Neural cell (in vitro differentiated cells): ENCODE measurements around the gene FLRT2. TPM values are rescaled to one million over a fixed set of nuclear protein-coding genes. Genes with fewer than 3 reads are reported as not detected.

Source experiments
- H2AFZ ChIP-seq: fragments of 200-600, 300-800 bp; sonication (generic), shearing (Covaris generic); 2 replicates; pipeline ENCODE4 v1.6.0; 2014; ENCODE audit warnings: low read depth, mild to moderate bottlenecking, antibody characterized with exemption, low read length, moderate library complexity
- H3F3A ChIP-seq: fragments of 200-600 bp; shearing (Covaris generic); 2 replicates; pipeline ENCODE4 v1.6.1; 2016; ENCODE audit warnings: mild to moderate bottlenecking, moderate library complexity, mixed read lengths, antibody characterized with exemption, low read length; ENCODE audit not compliant: insufficient read depth, poor library complexity, severe bottlenecking
- H3K27ac ChIP-seq: fragments of 200-600, 300-800 bp; sonication (generic), shearing (Covaris generic); 2 replicates; pipeline ENCODE4 v1.5.1; 2014; ENCODE audit warnings: mild to moderate bottlenecking, low read length, moderate library complexity
- H3K27me3 ChIP-seq: fragments of 300-800, 200-600 bp; sonication (generic), shearing (Covaris generic); 2 replicates; pipeline ENCODE4 v1.6.0; 2014; ENCODE audit warnings: mild to moderate bottlenecking, low read depth, low read length, moderate library complexity; ENCODE audit not compliant: insufficient read depth
- H3K36me3 ChIP-seq: fragments of 300-800, 200-600 bp; sonication (generic), shearing (Covaris generic); 2 replicates; pipeline ENCODE4 v1.5.1; 2014; ENCODE audit warnings: mild to moderate bottlenecking, antibody characterized with exemption, low read length, moderate library complexity; ENCODE audit not compliant: insufficient read depth
- H3K4me2 ChIP-seq: fragments of 300-800, 200-600 bp; sonication (generic), shearing (Covaris generic); 2 replicates; pipeline ENCODE4 v1.6.0; 2014; ENCODE audit warnings: mild to moderate bottlenecking, low read length
- H3K4me3 ChIP-seq: fragments of 300-800, 200-600 bp; sonication (generic), shearing (Covaris generic); 2 replicates; pipeline ENCODE4 v1.5.1; 2014; ENCODE audit warnings: mild to moderate bottlenecking, low read length, moderate library complexity
- H3K79me2 ChIP-seq: fragments of 200-600 bp; shearing (Covaris generic); replicated peaks from 2 replicates; pipeline ENCODE4 v1.6.0; 2014; ENCODE audit warnings: mild to moderate bottlenecking, low read length, moderate library complexity; ENCODE audit not compliant: insufficient read depth
- H3K9ac ChIP-seq: fragments of 300-800, 200-600 bp; sonication (generic), shearing (Covaris generic); 2 replicates; pipeline ENCODE4 v1.6.1; 2016; ENCODE audit warnings: mild to moderate bottlenecking, low read length, mixed read lengths
- H3K9me2 ChIP-seq: fragments of 200-600 bp; shearing (Covaris generic); 2 replicates; pipeline ENCODE4 v1.6.1; 2016; ENCODE audit warnings: mild to moderate bottlenecking, low read length, mixed read lengths; ENCODE audit not compliant: insufficient read depth
- H3K9me3 ChIP-seq: fragments of 200-600, 300-800 bp; sonication (generic), shearing (Covaris generic); 2 replicates; pipeline ENCODE4 v1.6.1; 2016; ENCODE audit warnings: mild to moderate bottlenecking, mixed run types, low read length, moderate library complexity, mixed read lengths
- H4K20me1 ChIP-seq: fragments of 200-600 bp; shearing (Covaris generic); 2 replicates; pipeline ENCODE4 v1.6.1; 2016; ENCODE audit warnings: mild to moderate bottlenecking, mixed run types; ENCODE audit not compliant: insufficient read depth
- EP300 ChIP-seq: fragments of 450-650 bp; conservative IDR thresholded peaks from 2 replicates; pipeline ENCODE4 v1.6.1; 2014; ENCODE audit warnings: antibody characterized with exemption, mild to moderate bottlenecking, moderate library complexity; ENCODE audit not compliant: poor library complexity, severe bottlenecking
- EZH2 ChIP-seq: fragments of 200-600, 300-800 bp; shearing (Covaris generic), sonication (generic); IDR thresholded peaks from 2 replicates; pipeline ENCODE4 v1.6.1; 2014; ENCODE audit warnings: antibody characterized with exemption, low read length, borderline replicate concordance, mild to moderate bottlenecking; ENCODE audit not compliant: insufficient read depth, poor library complexity, severe bottlenecking
- MXI1 ChIP-seq: fragments of 450-650 bp; conservative IDR thresholded peaks from 2 replicates; pipeline ENCODE4 v1.6.1; 2014; ENCODE audit warnings: antibody characterized with exemption, mild to moderate bottlenecking; ENCODE audit not compliant: poor library complexity, severe bottlenecking
- POLR2AphosphoS5 ChIP-seq: IDR thresholded peaks from 2 replicates; pipeline ENCODE4 v1.6.1; 2012
- RAD21 ChIP-seq: fragments of 450-650 bp; conservative IDR thresholded peaks from 2 replicates; pipeline ENCODE4 v1.6.1; 2014; ENCODE audit warnings: antibody characterized with exemption, mild to moderate bottlenecking, moderate library complexity
- SMC3 ChIP-seq: fragments of 450-650 bp; conservative IDR thresholded peaks from 2 replicates; pipeline ENCODE4 v1.6.1; 2014; ENCODE audit warnings: antibody characterized with exemption, mild to moderate bottlenecking, moderate library complexity; ENCODE audit not compliant: poor library complexity
- TAF1 ChIP-seq: IDR thresholded peaks from 2 replicates; pipeline ENCODE4 v1.6.1; 2012; ENCODE audit warnings: low read depth
- polyA plus RNA-seq: library from polyadenylated mRNA; depleted of rRNA; stranded (reverse); fragments of >200 nt; gene quantifications from 2 replicates; pipeline ENCODE4 v1.2.3, GENCODE V29; 2014
- TF ChIP-seq, protein P1 (sequence below): fragments of 450-650 bp; IDR thresholded peaks from 2 replicates; pipeline ENCODE4 v1.5.1; 2014; ENCODE audit warnings: antibody characterized with exemption, mild to moderate bottlenecking, moderate library complexity; ENCODE audit not compliant: poor library complexity, severe bottlenecking
- TF ChIP-seq, protein P2 (sequence below): IDR thresholded peaks from 2 replicates; pipeline ENCODE4 v1.6.1; 2012; ENCODE audit warnings: borderline replicate concordance

The FLRT2 gene
- polyA plus RNA-seq, 1 donor from 2014 or later = 5.1 TPM

DNA sequence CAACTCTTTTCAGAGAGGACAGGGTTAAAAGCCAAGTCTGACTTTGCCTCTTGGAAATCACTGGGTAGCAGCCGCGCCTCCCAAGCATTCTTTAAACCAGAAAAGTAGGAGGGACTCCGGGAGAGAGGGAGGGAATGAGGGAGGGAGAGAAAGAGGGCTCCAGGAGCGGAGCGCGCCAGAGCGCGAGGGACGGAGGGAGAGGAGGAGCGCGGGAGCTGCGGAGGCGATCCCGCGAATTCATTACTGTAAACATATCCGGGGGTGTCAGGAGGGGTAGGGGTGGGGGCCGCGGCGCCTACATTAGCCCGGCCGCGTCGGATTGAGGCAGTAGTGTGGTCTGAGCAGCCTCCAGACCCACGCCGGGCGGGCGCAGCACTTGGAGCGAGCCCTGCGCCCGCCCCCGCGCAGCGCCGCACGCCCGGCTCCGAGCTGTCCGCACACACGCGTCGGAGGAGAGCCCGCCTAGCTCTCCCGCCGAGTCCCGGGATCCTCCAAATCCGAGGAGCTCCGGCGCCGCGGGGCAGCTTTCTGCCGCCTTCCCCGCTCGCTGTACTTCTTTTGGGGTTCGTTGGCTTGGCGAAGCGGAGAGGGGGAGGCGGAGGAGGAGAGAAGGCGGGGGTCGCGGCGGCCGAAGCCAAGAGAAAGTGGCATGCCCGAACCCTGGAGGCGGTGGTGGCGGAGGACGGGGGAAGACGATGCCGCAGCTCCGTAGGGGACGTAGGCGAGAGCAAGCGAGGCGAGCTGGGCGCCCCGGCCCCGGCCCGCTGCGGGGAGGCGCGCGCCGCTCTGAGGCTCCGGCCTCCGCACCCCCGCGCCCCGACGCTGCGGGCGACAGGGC is 3.3 kb downstream of the FLRT2 start:
- Histone ChIP-seq H3K4me3 (peak overlapping the region; percentile 85), H3K27me3 (peaks cover 57% of the 10 kb centered on the region), H3K9me3 (no peaks in the 10 kb centered on the region), H3F3A (peaks cover 6% of the 10 kb centered on the region), H3K4me2 (peak overlapping the region; percentile 81), H2AFZ (no peak overlapping the region), H3K27ac (no peak overlapping the region), H3K9ac (peak overlapping the region; percentile 64), H3K36me3 (no peaks in the 10 kb centered on the region), H3K79me2 (peaks cover 14% of the 10 kb centered on the region), H3K9me2 (no peaks in the 10 kb centered on the region), H4K20me1 (no peaks in the 10 kb centered on the region)
- TF ChIP-seq, protein P1, sequence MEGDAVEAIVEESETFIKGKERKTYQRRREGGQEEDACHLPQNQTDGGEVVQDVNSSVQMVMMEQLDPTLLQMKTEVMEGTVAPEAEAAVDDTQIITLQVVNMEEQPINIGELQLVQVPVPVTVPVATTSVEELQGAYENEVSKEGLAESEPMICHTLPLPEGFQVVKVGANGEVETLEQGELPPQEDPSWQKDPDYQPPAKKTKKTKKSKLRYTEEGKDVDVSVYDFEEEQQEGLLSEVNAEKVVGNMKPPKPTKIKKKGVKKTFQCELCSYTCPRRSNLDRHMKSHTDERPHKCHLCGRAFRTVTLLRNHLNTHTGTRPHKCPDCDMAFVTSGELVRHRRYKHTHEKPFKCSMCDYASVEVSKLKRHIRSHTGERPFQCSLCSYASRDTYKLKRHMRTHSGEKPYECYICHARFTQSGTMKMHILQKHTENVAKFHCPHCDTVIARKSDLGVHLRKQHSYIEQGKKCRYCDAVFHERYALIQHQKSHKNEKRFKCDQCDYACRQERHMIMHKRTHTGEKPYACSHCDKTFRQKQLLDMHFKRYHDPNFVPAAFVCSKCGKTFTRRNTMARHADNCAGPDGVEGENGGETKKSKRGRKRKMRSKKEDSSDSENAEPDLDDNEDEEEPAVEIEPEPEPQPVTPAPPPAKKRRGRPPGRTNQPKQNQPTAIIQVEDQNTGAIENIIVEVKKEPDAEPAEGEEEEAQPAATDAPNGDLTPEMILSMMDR = no peak
- peak; percentile 28 for TF ChIP-seq SMC3
- peak; percentile 42 for TF ChIP-seq MXI1

DNA sequence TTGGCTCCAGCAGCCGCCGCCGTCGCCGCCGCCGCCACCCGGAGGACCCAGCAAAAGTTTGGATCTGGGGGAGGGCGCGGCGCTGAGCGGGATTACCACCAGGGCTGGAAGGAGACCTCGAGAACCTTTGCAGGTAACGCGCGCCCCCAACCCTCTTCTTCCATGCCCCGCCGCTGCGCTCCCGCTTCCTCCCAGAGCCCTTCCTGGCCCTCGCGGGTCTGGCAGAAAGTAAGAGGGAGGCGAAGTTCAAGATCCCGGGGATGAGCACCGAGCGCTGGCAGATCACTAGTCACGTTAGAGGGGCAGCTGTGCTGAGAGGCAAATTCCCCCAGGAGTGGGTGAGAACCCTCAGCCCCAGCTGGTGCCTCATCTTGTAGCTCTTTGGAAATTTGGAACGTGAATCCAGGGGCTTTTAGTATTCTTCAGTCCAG is 3.9 kb downstream of the FLRT2 start:
- Histone ChIP-seq H4K20me1 (no peaks in the 10 kb centered on the region), H3K9ac (peak overlapping the region; percentile 64), H3K4me3 (peak overlapping the region; percentile 85), H3K4me2 (peak overlapping the region; percentile 58), H2AFZ (no peak overlapping the region), H3K9me2 (no peaks in the 10 kb centered on the region), H3K27me3 (peaks cover 57% of the 10 kb centered on the region), H3F3A (peaks cover 6% of the 10 kb centered on the region), H3K79me2 (peaks cover 14% of the 10 kb centered on the region), H3K27ac (no peak overlapping the region), H3K36me3 (no peaks in the 10 kb centered on the region), H3K9me3 (no peaks in the 10 kb centered on the region)
- TF ChIP-seq EZH2 = no peak
- no peak for TF ChIP-seq SMC3
- no peak for TF ChIP-seq TAF1
- TF ChIP-seq POLR2AphosphoS5 = no peak
- no peak for TF ChIP-seq EP300
- no peak for TF ChIP-seq MXI1
- TF ChIP-seq, protein P1 = no peak
- TF ChIP-seq RAD21 = no peak
- TF ChIP-seq, protein P2, sequence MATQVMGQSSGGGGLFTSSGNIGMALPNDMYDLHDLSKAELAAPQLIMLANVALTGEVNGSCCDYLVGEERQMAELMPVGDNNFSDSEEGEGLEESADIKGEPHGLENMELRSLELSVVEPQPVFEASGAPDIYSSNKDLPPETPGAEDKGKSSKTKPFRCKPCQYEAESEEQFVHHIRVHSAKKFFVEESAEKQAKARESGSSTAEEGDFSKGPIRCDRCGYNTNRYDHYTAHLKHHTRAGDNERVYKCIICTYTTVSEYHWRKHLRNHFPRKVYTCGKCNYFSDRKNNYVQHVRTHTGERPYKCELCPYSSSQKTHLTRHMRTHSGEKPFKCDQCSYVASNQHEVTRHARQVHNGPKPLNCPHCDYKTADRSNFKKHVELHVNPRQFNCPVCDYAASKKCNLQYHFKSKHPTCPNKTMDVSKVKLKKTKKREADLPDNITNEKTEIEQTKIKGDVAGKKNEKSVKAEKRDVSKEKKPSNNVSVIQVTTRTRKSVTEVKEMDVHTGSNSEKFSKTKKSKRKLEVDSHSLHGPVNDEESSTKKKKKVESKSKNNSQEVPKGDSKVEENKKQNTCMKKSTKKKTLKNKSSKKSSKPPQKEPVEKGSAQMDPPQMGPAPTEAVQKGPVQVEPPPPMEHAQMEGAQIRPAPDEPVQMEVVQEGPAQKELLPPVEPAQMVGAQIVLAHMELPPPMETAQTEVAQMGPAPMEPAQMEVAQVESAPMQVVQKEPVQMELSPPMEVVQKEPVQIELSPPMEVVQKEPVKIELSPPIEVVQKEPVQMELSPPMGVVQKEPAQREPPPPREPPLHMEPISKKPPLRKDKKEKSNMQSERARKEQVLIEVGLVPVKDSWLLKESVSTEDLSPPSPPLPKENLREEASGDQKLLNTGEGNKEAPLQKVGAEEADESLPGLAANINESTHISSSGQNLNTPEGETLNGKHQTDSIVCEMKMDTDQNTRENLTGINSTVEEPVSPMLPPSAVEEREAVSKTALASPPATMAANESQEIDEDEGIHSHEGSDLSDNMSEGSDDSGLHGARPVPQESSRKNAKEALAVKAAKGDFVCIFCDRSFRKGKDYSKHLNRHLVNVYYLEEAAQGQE = no peak
